HG03565 (cell line): ENCODE data around the gene GALNT2.

Experiments used
- ATAC-seq: cut with Tn5 transposase; IDR thresholded peaks from one replicate; pipeline ENCODE4 v1.9.1; 2021; ENCODE audit warnings: mild to moderate bottlenecking, moderate library complexity; ENCODE audit not compliant: unreplicated experiment

GALNT2 gene

DNA sequence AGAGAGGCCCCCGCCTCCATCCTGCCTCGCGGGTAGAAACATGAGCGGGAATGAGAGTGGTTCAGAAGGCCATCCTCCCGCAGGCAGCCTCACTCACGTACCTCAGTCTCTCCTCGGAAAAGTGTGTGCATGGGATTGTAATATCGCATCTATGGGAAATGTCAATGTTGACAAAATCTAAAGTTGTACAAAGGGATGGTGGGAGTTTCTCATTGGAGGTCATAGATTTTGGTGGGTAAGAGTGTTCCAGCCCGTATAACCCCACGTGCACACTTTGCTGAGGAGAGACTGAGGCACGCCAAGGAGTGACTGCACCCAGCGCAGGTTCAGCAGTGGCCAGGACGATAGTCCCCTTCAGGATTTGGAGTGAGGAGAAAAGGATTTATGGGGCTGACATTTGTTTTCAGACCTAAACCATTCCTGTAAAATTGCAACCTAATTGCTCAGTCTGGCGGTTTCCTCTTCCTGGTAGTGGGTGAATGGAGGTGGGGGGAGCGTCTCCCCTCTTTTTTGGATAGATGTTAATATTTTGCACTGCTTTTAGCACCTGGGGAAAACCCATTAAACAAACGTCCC is 59.6 kb downstream of the GALNT2 start:
- no peak for ATAC-seq

DNA sequence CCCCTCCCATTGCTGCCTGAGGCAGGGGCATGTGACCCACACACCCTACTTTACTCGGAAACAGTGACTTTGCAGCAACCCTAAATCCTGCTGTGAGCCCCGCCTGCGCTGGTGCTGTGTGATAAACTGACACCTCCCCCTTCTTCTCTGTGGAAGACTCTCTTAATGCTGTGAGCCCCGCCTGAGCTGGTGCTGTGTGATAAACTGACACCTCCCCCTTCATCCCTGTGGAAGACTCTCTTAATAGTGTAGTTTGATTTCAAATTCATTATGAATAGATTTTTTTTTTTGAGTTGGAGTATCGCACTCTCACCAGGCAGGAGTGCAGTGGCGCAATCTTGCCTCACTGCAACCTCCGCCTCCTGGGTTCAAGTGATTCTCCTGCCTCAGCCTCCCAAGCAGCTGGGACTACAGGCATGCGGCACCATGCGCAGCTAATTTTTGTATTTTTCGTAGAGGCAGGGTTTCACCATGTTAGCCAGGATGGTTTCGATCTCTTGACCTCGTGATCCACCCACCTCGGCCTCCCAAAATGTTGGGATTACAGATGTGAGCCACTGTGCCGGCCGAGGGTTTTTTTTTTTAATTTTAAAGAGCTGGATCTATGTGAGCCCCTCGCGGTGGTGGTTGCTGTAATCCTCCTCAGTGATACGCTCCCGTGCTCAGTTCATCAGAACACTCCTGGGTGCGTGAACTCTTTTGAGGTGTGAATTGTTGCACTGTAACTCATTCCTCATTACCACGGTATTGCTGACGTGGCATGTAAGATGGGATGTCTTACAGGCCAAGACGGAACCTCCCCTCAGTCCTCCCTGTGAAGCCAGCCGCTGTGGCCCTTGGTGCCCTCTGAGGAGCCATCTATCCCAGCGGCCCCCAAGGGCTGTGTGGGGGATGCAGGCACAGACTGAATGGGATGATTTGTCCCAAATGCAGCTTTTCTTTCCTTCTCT is 60.3 kb downstream of the GALNT2 start:
- ATAC-seq = no peak

GRCh38 chr1:230128569-230129285 is 61.7 kb downstream of the GALNT2 start:
- ATAC-seq = no peak

GRCh38 chr1:230129341-230129740 is 62.3 kb downstream of the GALNT2 start:
- no peak for ATAC-seq

DNA sequence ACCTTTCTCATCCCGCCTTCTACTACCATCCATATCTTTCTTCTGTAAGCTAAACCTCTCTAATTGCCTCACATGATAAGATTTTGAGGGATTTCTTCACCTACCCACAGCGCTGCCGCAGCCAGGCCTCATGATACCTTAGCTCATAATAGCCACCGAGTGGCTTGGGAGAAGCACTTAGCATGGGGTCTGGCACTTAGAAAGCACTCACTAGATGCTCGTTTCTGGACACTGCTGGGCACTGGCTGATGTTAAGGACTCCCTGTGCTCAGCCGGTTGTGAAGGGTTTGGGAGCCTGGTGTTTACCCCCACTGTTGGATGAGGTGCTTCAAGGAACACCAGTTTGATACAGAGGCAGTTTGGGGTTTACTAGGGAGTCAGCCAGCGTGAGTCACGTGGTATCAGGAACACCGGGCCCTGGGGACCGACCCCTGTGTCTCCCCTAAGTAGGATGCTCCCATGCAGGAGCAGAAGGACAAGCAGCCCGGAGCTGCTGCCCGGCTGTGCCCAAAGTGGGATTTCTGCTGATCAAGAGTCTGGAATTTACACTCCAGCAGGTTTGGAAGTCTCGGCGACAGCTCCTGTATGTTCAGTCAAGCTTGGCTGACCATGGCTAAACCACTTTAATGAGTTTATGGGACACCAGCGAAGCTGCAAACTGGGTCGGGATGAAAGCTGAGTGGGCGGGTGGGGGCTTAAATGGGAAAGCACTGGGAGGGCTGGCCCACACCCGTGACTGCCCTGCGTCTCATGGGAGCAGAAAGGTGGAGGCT is 63.3 kb downstream of the GALNT2 start:
- ATAC-seq = no peak

DNA sequence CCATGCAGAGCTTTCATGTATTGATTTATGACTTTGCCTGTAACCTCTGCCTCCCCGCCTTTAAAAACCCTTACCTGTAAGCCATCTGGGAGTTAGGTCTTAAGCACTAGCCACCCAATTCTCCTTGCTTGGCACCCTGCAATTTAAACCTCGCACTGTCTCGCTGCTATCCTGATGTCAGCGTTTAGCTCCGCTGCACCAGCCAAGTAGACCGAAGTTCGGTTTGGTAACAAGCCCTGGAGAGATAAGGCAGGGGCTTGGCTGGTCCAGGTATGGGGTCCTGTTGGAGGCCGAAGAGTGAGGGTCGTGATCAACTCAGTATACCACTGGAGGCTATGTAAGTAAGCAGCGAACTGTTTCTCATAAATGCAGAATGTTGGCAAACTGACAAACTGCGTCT is 64.4 kb downstream of the GALNT2 start:
- no peak for ATAC-seq

GRCh38 chr1:230132758-230133157 is 65.7 kb downstream of the GALNT2 start:
- ATAC-seq = no peak

GRCh38 chr1:230135726-230136125 is 68.7 kb downstream of the GALNT2 start:
- no peak for ATAC-seq

DNA sequence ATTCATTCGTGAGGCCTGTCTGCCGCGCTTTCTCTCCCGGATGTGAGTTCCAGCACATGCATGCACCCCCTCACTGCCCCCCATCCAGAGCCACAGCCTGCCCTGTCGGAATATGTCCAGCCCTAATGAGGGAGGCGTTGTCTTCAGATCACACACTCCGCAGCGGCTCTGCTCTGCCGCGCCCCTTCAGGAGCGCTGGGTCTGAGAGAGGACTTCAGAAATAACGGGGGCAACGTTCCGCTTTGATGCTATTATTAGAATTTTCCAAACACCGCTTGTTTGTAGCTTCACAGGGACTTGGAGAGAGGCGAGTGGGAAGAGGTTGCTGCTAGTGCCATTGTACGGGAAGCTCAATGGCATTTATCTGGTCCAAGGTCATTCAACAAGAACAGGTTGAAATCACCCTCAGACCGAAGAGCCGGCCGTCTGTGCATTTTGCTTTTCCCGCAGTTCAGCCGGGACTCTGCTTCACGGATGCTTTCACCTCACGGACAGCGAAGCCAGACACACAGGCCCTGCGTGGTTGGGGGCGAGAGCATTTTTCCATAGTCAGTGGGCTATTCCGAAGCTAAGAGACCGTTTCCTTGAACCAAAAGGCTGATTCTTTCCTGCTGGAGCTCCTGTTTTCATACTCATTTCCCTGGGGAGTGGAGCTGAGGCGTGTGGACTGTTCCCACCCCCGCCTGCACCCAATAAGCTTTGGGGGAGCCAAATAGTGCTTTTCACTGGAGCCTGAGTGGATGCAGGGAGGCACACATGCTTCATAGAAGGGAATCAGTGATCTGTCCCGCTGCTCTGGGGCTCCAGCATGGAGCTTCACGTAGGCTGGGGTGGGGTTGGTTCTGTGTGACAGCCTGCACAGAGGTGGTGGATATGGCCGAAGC is 69.7 kb downstream of the GALNT2 start:
- ATAC-seq = no peak

GRCh38 chr1:230137337-230137815 is 70.3 kb downstream of the GALNT2 start:
- no peak for ATAC-seq

GRCh38 chr1:230138561-230139239 is 71.7 kb downstream of the GALNT2 start:
- no peak for ATAC-seq

DNA sequence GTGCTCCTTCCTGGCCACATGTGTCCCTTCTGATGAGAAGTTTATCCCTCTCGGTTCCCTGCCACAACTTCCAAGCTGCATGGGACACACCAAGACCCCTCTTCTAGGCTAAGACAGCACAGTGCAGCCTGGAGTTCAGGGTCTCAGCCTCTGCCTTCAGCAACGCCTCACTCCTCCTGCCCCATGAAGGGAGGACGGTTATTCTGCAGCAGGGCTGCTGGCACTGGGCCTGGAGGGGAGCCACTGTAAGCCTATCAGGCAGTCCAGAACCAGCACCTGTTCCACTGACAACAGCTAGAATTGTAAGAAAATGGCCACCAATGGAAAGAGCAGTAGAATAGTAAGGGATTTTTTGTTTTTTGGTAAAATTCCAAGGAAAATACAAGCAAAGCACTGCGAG is 72.3 kb downstream of the GALNT2 start:
- no peak for ATAC-seq

- no peak for ATAC-seq
Observed at GRCh38 chr1:230139741-230140140, 72.7 kb downstream of the GALNT2 start.

- ATAC-seq = no peak
Observed at GRCh38 chr1:230140221-230141020, 73.4 kb downstream of the GALNT2 start.

GRCh38 chr1:230141021-230141648 is 74.1 kb downstream of the GALNT2 start:
- ATAC-seq = no peak

- ATAC-seq = no peak
Observed at GRCh38 chr1:230141797-230142607, 75.0 kb downstream of the GALNT2 start.

DNA sequence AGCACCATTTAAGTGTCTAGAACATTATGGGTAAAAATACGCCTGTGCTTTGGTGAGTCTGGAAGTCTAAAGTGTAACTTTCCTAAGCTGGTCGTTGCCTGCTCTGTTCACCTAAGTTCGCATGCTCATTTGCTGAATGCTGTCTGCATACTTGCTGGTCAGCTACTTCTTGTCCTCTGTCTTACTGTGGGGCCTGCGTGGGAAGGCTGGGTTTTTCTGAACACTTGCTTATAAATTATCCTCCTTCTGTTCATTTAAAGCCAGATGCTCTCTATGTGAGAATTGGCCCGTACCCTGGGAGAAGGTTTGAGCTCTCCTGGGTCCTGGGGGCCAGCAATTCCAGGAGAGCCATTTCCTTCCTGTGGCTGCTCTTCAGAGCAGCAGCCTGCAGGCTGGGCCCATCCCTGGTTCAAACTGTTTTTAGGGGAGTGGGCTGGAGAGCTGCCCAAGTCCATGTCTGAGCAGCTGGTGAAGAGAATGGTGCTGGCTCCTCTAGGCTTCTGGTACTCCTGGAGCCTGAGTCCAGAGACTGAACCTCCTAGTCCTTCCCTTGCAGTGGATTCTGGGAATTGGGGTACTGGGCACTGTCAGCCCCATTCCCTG is 75.7 kb downstream of the GALNT2 start:
- no peak for ATAC-seq
